Stimulated activated CD8-positive, alpha-beta memory T cell treated with anti-CD3 and anti-CD28 coated beads, Interleukin-2, amount 100 ng/mL, for 48 hours (primary cell): Measurements from ENCODE around the gene TUBA1B.
A peak's percentile ranks its signal among the peaks of the same experiment; 100 is the strongest.
"Not testable (repeated sequence)": the region's sequence is repeated elsewhere in the genome, so short reads cannot be mapped to it uniquely, and the experiment has no call there.

Experiments
- DNase-seq, 2 donors: peaks; one replicate each; pipeline ENCODE4 v3.0.0-alpha.2; 2020; ENCODE audit warnings: low read depth in 2 of 2

TUBA1B gene

DNA sequence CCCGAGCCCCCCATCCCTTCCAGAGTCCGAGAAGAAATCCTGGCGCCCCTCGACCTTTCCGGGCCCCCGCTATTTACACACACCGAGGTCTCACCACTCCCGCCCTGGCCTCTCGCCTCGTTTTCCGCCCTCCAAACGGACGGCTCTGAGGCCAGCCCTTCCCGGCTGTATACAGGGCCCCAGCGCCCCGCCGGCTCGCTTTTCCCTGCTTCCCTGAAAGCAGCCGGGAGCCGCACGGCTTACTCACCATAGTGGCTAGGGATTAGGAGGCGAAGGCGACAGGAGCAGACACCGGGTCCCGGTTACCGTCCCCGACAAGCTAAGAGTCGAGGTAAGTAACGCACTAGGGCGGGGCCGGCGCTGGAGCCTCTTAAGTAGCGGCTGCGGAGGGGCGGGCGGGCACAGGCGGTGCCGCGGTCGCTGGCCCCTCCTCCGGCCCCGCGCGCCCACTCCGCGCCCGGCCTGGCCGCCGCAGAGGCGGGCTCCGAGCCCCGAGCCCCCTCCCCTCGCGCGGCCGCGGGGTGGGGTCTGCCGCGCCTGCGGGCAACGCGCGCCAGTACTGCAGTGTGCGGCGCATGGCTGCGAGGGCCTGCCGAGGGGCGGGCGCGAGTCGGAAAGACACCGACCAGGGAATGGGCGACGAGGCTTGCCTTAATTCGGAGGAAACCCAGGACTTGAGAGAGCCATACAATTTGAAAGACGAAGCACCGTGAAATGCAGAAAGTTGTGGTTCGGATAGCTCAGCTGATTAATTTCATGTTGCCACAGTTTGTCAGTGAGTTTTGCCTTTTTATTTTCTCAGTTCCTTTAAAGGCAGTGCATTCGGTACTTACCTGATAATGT, at the start of gene TUBA1B:
TUBA1B (minus strand) TSS at position 345 of the 843 bp plus-strand sequence; CDS start at position 250, 95 bp downstream.
- DNase-seq = peak; percentile 86 to 87

DNA sequence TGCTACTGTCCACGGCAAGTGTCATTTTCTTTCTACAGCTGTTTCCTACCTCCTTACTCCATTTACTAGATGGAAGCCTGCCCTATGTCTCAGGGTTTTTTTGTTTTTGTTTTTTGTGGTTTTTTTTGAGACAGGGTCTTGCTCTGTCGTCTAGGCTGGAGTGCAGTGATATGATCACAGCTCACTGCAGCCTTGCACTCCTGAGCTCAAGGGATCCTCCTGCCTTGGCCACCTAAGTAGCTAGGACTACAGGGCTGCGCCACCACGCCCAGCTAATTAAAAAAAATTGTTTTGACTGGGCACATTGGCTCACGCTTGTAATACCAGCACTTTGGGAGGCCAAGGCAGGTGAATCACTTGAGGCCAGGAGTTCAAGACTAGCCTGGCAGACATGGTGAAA, 43.0 kb upstream of the TUBA1B start:
- no peak for DNase-seq

DNA sequence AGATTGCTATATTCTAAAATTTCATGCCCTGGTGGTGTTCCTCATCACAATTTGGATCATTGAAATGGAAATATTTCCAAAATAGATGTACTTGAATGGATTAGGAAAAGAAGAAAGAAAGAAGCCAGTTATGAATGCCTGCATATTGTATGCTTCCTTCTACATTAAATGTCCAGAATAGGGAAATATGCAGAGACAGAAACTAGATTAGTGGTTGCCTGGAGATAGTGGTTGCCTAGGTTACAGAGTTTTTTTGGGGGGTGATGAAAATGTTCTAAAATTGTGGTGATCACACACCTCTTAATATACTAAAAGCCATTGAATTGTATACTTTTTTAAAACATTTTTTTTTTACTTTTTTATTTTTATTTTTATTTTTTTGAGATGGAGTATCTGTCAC, 39.7 kb upstream of the TUBA1B start:
- no peak for DNase-seq

DNA sequence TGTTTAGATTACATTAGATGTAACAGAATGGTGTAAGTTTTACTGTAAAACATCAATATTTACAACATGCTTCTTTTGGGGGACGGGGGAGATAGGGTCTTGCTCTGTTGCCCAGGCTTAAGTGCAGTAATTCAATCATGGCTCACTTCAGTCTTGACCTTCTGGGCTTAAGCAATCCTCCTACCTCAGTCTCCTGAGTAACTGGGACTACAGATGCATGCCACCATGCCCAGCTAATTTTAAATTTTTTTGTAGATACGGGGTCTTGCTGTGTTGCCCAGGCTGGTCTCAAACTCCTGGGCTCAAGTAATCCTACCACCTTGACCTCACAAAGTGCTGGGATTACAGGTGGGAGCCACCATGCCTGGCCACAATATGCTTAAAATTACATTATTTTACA, 33.9 kb upstream of the TUBA1B start:
- DNase-seq = no peak

DNA sequence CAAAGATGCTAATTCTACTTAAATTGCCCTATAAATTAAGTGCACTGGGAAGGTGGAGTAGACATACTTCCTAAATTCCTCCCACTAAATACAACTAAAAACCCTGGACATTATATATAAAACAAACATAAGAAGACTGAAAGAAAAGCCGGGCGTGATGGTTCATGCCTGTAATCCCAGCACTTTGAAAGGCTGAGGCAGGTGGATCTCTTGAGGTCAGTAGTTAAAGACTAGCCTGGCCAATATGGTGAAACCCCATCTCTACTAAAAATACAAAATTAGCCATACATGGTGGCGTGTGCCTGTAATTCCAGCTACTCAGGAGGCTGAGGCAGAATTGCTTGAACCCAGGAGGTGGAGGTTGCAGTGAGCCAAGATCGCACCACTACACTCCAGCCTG, 30.7 kb upstream of the TUBA1B start:
- DNase-seq = not testable (repeated sequence)

DNA sequence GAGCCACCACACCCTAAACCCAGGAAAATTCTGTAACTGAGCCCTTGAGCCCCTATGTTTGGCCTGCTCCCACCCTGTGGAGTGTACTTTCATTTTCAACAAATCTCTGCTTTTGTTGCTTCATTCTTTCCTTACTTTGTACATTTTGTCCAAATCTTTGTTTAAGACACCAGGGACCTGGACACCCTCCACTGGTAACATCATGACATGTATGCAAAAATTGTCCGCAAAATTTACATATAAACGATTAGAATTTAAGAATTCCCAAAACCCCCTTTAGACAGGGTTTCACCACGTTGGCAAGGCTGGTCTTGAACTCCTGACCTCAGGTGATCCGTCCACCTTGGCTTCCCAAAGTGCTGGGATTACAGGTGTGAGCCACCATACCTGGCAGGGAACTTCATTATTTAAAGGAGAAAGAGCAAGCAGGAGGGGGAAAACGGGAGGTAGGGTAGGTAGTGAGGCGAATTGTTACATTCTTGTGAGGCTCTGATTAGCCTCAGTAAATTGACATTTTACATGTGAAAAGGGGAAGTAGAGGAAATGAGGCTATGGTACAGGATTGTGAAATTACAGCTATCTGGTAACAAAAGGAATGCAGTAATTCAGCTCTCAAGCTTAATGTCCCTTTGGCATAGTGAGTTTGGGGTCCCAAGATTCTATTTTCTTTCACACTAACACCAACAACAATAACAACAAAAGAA, 30.0 kb upstream of the TUBA1B start:
- DNase-seq = no peak

DNA sequence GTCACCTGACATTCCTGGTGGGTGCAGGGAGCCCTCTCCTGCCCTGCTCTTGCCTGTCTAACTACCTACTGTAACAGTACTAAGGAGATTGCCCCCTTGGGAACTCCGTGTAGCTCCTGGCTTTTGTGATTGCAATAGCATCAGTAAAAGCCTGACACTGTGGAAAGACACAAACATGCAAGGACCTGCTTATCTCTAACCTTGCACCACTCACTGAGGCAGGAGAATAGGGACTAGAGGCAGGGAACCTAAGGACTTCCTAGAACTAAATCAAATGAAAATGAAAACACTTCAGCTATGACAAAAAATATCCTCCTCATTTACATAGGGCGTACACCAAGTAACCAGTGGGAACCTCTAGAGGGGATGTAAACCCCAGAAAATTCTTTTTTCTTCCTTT, 29.2 kb upstream of the TUBA1B start:
- DNase-seq = no peak

DNA sequence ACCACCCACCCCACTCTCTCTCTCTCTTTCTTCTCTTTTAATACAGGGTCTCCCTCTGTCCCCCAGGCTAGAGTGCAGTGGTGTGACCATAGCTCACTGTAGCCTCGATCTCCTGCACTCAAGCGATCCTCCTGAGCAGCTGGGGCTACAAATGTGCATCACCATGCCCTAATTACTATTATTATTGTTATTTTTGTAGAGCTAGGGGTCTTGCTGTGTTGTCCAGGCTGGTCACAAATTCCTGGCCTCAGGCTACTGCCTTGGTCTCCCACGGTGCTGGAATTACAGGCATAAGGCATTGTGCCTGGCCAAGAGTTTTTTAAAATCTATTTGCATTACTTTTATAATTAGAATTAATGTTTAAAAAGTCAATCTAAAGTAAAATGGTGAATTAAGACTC, 23.0 kb upstream of the TUBA1B start:
- DNase-seq = no peak

DNA sequence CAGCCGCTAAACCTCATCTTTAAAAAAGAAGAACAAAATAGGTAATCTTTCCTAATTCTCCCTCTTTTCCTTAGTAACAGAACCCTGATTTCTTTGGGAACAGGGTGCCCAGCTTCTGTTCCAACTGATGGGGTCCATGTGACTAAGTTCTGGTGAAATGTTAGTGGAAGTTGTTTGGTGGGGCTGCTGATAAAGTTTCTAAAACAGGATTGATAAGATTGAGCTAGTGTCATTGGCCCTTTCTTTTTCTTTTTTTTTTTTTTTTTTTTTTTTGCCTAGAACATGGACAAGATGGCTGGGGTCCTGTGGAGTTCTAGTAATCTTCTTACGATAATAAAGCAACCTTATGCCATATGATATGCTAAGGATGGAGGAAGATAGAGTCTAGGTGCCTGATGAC, 16.2 kb upstream of the TUBA1B start:
- DNase-seq = no peak

DNA sequence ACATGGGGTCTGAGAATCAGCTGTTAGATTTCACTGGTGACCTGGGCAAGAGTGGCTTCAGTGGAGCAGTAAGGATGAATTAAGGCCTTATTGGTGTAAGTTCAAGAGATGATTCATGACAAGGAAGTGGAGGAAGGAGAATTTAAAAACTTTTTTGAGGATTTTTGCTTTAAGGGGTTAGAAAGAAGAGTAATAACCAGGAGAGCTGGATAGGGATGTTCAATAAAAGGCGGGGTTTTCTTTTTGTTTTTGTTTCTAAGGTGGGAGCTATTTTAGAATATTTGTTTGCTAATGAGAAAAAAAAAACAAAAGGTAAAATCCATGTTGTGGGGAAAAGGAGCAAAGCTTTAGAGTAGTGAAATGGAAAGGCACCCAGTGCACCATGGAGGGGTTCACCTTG, 15.2 kb upstream of the TUBA1B start:
- no peak for DNase-seq

DNA sequence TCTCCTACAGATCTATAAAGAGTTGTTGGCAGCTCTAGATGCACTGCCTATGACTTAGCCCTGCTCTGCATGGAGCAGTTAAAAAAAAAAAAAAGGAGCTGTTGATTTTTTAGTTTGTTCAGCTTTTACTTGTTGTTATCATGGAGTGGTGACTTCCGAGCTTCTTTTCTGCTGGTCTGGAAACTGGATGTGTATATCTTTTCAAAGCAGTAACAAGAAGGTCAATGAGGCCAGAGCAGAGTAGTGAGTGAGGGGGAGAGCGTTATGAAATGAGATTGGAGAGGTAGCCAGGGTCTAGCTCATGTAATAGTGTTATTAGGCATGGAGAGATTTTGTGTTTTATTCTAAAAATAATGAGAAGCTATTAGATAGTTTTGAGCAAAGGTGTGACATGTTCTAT, 13.2 kb upstream of the TUBA1B start:
- no peak for DNase-seq

DNA sequence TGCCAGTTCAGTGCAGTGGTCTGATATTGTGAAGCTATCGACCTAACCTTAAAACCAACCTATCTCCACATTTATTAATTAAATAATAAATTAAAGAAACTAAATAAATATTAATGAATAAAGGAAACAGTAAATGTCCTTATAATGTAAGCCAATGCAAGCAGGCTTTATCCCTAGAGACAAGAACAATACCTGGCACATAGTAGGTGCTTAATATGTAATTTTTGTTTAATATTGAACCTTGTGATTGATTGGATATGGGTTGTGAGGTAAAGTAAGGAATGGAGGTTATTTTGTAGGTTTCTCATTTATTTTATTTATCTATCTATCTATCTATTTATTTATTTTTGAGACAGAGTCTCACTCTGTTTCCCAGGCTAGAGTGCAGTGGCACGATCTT, 7.8 kb upstream of the TUBA1B start:
- DNase-seq = no peak

DNA sequence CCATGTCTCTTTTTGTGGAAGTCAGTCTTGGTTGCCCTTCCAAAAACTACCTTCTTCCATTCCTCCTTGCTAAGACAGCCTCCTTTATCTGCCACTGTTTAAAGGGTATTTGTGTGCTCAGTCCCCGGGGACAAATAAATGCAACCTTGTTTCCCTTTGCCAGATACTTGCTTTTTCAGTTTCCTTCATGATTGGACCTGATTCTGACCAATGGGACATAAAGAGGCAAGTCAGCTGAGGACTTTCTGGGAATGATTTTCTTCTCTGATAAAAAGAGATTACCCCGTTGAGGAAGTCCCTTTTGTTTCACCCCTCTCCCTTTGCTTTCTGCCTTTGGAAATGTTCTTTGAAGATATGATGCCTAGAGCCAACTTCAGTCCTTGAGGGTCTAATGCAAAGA, 7.4 kb upstream of the TUBA1B start:
- DNase-seq = no peak

DNA sequence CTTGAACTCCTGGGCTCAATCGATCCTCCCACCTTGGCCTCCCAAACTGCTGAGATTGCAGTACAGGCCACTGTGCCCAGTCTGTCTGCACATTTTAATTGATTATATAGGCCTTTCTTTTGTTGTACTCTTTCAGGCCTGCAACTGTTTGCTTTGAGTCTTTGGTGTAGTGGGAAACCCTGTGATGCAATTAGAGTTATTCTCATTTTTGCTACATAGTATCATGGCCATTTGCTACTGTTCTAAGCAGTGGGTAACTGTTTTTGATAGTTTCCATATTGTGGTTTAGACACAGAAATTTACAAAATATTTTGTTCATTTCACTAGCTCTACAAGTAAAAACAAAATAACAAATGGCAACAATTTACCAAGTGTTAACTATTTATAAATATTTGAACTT, 6.3 kb upstream of the TUBA1B start:
- DNase-seq = no peak

DNA sequence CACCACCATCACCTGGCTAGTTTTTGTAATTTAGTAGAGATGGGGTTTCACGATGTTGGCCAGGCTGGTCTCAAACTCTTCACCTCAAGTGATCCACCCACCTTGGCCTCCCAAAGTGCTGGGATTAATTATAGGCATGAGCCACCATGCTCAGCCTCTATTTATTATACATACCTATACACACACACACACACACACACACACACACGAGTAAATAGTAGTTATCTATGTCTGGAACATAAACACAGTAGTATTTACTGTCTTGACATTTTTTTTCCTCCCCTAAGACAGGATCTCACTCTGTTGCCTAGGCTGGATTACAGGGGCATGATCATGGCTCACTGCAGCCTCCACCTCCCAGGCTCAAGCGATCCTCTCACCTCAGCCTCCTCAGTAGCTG, 5.8 kb upstream of the TUBA1B start:
- not testable (repeated sequence) for DNase-seq

DNA sequence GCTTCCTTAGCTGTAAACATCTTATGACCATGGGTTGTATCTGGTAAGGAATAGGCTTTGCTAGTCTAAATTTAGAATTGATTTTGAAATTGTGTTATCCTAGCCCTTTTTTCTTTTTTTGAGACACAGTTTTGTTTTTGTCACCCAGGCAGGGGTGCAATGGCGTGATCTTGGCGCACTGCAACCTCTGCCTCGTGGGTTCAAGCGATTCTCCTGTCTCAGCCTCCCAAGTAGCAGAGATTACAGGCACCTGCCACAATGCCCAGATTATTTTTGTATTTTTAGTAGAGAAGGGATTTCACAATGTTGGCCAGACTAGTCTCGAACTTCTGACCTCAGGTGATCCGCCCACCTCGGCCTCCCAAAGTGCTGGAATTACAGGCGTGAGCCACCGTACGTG, 2.4 kb upstream of the TUBA1B start:
- DNase-seq = no peak

DNA sequence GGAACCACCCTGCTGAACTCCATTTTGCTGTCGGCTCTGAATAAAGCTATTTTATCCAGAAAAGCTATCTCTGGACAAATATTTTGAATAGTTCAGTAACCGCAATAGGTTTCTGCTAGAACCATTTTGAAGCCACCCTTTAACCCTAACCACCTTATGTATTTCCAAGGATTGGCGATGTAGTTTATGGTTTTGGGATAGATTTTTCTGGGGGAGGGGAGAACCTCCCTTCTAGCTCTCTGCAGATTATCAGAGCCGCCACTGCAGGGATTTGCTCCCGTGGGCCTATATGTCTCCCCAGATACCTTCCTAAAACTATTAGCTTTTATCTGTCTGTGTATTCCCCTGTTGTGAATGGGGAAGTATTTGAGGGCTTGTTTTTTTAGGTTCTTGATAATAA, 1.8 kb upstream of the TUBA1B start:
- DNase-seq = no peak

DNA sequence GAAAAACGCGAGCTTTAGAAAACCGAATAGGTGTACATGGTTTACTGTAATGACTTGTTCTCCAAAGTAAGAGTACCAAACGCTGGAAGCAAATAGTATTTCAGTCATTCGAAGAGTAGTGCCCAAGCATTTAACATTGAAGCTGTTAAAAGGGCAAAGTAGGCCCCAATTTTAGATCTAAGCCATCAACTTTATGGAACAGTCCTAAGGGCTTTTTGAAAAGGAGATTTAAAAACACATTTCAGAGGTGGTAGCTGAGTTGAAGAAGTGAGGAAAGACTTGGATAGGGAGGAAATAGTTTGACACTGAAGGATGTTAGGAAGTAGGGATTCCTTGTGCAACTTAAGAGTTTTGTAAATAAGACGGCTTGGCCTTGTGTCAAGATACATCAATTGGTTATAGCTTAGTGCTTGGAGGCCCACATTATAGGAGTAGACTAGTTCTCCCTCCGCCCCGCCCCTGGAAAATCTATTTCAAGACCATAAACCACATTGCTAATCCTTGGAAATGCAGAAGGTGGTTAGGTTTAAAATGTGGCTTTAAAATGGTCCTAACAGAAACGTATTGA, 783 bp upstream of the TUBA1B start:
- no peak for DNase-seq

DNA sequence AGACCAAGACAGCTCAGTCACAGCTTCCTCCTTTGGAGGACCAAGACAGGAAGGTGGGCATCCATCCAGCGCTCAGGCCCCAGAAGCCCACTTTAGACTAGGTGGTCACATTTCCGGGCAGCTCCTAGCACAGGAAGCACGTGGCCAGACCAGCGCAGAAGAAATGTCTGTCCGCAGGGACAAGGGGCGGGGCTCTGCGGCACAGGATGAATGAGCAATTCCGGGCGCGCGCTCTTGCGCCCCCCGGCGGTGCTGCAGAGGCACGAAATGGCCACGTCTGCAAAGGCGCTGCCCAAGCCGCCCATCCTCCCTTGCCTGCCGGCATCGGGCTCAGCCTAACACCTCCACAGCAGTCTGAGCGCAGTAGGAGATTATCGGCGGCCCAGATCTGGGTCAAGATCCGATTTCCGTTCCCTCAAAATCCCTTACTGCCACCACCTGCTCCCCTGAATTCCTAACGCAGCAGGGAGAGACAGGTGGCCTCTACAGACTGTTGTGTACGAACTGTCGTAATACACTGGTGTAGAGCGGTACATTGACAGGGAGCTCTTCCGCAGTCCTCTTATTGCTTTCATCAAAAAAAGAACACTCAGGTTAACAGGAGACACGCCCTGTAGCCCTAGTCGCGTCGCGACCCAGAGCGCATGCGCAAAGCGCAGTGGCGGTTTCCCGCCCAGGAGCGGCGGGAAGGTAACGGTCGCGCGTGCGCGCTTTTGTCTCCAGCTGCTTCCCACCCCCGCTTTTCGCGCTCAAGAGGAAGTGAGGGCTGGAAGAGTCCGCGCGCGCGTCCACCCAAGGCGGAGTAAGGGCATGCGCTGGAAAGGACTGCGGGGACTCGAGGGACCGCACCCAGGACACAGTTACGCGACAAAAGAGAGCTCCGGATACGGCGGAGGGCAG, 794 bp downstream of the TUBA1B start:
- peak; percentile 85 to 86 for DNase-seq

DNA sequence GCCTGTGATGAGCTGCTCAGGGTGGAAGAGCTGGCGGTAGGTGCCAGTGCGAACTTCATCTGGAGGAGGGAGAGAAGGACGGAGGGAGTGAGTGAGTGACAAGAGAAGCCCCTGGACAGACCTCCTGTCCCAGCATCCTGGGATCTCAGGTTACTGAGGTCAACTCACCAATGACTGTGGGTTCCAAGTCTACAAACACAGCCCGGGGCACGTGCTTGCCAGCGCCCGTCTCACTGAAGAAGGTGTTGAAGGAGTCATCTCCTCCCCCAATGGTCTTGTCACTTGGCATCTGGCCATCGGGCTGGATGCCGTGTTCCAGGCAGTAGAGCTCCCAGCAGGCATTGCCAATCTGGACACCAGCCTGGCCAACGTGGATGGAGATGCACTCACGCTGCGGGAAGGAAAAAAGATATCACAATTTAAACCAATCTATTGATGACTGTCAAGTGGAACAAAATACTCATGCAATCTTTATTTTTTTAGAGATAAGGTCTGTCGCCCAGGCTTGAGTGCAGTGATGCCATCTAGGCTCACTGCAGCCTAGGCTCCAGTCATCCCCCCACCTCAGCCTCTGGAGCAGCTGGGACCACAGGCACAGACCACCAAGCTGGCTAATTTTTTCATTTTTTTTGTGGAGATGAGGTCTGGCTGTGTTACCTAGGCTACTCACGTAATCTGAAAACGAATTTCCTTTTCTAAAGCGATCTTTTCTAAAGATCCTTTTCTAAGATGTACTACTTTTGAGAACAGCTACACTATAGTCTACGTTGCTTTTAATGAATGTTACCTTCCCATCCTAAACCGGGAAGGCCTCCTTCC, 1.7 kb downstream of the TUBA1B start:
- DNase-seq = no peak

DNA sequence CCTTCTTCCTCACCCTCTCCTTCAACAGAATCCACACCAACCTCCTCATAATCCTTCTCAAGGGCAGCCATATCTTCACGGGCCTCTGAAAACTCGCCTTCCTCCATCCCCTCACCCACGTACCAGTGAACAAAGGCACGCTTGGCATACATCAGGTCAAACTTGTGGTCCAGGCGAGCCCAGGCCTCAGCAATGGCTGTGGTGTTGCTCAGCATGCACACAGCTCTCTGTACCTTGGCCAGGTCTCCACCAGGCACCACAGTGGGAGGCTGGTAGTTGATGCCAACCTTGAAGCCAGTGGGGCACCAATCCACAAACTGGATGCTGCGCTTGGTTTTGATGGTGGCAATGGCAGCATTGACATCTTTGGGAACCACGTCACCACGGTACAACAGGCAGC, 3.2 kb downstream of the TUBA1B start:
- not testable (repeated sequence) for DNase-seq
